GM10248 (cell line): ENCODE measurements around the gene HADH.
"Not testable (repeated sequence)": the region's sequence is repeated elsewhere in the genome, so short reads cannot be mapped to it uniquely, and the experiment has no call there.

Experiments used
- CTCF ChIA-PET: fragments of 300-600 bp; sonication (Branson Sonifier 250); formaldehyde crosslinking; extraction: SDS; loops from one replicate; lab custom pipeline; 2021; ENCODE audit warnings: antibody characterized with exemption; lab: Yijun Ruan, JAX
- POLR2A ChIA-PET: fragments of 350-650 bp; sonication (Branson Sonifier 250); formaldehyde crosslinking; extraction: SDS; loops from one replicate; lab custom pipeline; 2020; ENCODE audit warnings: antibody characterized with exemption; lab: Yijun Ruan, JAX
- DNase-seq: peaks from one replicate; pipeline ENCODE4 v3.0.0; 2012; ENCODE audit errors: extremely low spot score
- CTCF ChIP-seq: IDR thresholded peaks from 2 replicates; pipeline ENCODE4 v1.5.1; 2012; ENCODE audit warnings: mild to moderate bottlenecking, low read depth; ENCODE audit errors: extremely low read depth, missing control alignments, control extremely low read depth

HADH gene

GRCh38 chr4:108005807-108006206, 16.1 kb downstream of the HADH start:
- DNase-seq, result no peak
- POLR2A ChIA-PET, result no interaction called here
- no peak for TF ChIP-seq CTCF
- CTCF ChIA-PET, result interaction anchor here (1.7 to 2.3 kb wide), 4 partner anchors 9 to 24 kb away, joined by 3 to 15 read pairs (median 6); no protein-coding TSS in a partner anchor

GRCh38 chr4:108006361-108006760, 16.7 kb downstream of the HADH start:
- TF ChIP-seq CTCF, result no peak
- DNase-seq, result no peak
- CTCF ChIA-PET, result interaction anchor here (1.7 to 2.3 kb wide), 4 partner anchors 10 to 24 kb away, joined by 3 to 15 read pairs (median 6); no protein-coding TSS in a partner anchor
- POLR2A ChIA-PET, result no interaction called here

- ChIA-PET POLR2A (no interaction called here), CTCF (no interaction called here)
- DNase-seq, result no peak
- TF ChIP-seq CTCF, result no peak
Measured at GRCh38 chr4:108007984-108008383, 18.3 kb downstream of the HADH start.

GRCh38 chr4:108008721-108009120, 19.0 kb downstream of the HADH start:
- POLR2A ChIA-PET, result no interaction called here
- DNase-seq, result no peak
- CTCF ChIA-PET, result interaction anchor here (1.5 to 3.7 kb wide), 2 partner anchors 11 to 15 kb away, joined by 5 to 26 read pairs; no protein-coding TSS in a partner anchor
- TF ChIP-seq CTCF, result no peak

- no peak for TF ChIP-seq CTCF
- no peak for DNase-seq
- CTCF ChIA-PET, result interaction anchor here (3.7 kb wide), 1 partner anchor 9 kb away, joined by 26 read pairs; no protein-coding TSS in a partner anchor
- POLR2A ChIA-PET, result no interaction called here
Measured at GRCh38 chr4:108010167-108010566, 20.5 kb downstream of the HADH start.

- DNase-seq, POLR2A ChIA-PET: not testable (repeated sequence)
- CTCF ChIA-PET, result interaction anchor here (10.6 kb wide), 1 partner anchor 562 kb away, joined by 188 read pairs; no protein-coding TSS in a partner anchor
Measured at GRCh38 chr4:108012382-108012781, 22.7 kb downstream of the HADH start.

GRCh38 chr4:108013327-108013726, 23.6 kb downstream of the HADH start:
- POLR2A ChIA-PET, result no interaction called here
- CTCF ChIA-PET, result interaction anchor here (1.7 to 10.6 kb wide), 3 partner anchors 18 to 561 kb away, joined by 3 to 188 read pairs (median 157); no protein-coding TSS in a partner anchor
- no peak for TF ChIP-seq CTCF
- no peak for DNase-seq
